GM12891 (cell line): ENCODE results near the gene TLE3.

Source experiments
- PAX5 ChIP-seq: IDR thresholded peaks from 2 replicates; pipeline ENCODE4 v1.6.1; 2011; ENCODE audit warnings: low read length, moderate library complexity, mild to moderate bottlenecking; ENCODE audit not compliant: insufficient read depth, severe bottlenecking
- POLR2A ChIP-seq: IDR thresholded peaks from 2 replicates; pipeline ENCODE4 v1.6.1; 2011; ENCODE audit warnings: low read depth, low read length, control low read depth
- POLR2AphosphoS5 ChIP-seq: IDR thresholded peaks from 2 replicates; pipeline ENCODE4 v1.6.1; 2011; ENCODE audit warnings: low read depth, low read length, control low read depth
- SPI1 ChIP-seq: IDR thresholded peaks from 2 replicates; pipeline ENCODE4 v1.6.1; 2011; ENCODE audit warnings: low read depth, low read length, control low read depth
- TAF1 ChIP-seq: IDR thresholded peaks from 2 replicates; pipeline ENCODE4 v1.6.1; 2011; ENCODE audit warnings: low read depth, low read length, control low read depth

DNA sequence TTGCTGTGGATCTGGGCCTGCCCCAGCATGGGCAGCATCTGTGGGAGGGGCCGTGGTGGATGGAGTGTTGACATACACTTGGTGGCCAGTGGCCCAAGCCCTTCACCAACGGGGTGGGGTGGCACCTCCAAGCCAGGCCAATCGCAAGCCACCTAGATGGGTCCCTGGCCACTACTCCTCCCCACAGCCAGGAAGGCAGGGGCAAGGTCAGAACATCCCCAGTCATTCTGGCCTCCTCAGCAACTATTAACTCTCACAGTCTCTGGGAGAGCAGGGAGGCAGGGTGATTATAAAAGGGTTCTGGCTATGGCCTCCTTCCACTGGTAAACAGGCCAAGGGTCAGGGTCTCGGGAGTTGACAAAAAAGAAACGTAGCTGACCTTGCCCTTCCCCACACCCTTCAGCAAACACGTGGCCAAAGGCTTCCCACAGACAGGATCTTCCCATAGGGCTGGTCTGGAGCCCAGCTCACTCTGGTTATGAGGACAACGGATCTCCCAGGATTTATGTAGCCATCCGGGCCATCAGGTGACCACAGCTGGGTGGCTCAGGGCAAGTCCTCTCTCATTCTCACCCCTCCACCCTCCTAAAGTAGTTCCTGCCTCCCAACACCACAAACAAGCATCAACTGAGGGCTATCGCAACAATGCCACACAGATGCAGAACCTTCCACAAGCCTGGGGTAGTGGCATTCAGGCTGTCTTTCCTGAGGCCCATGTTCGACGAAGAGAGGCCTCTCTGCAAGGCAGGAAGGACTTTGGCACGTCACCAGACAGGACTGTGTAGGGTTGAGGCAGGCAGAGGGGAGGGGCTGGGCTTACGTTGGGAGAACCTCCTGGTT, 18.9 kb downstream of the TLE3 start:
- TF ChIP-seq SPI1: no peak
- TF ChIP-seq POLR2A: no peak
- no peak for TF ChIP-seq POLR2AphosphoS5
- no peak for TF ChIP-seq TAF1
- no peak for TF ChIP-seq PAX5
